Calu3 (cell line): ENCODE data around the gene TDRD7. TPM values are rescaled to one million over a fixed set of nuclear protein-coding genes. Genes with fewer than 3 reads are reported as not detected.
"Not testable (repeated sequence)": the region's sequence is repeated elsewhere in the genome, so short reads cannot be mapped to it uniquely, and the experiment has no call there.

Experiments used
- BruUV-seq: library from RNA; stranded (reverse); fragments of 400-500 nt; replicated peaks from 2 replicates; lab custom pipeline; 2021; lab: Mats Ljungman, UMichigan
- CTCF ChIA-PET: fragments of 300-600 bp; sonication (Branson Sonifier 250); formaldehyde crosslinking; loops from one replicate; lab custom pipeline; 2022; ENCODE audit warnings: antibody characterized with exemption; lab: Charles Lee
- DNase-seq: peaks from one replicate; pipeline ENCODE4 v3.0.0; 2022
- H3K27ac Mint-ChIP-seq: one replicate; pipeline ENCODE4 v1.8.0; 2022; ENCODE audit warnings: mixed read lengths; ENCODE audit not compliant: unreplicated experiment
- H3K27me3 Mint-ChIP-seq: one replicate; pipeline ENCODE4 v1.8.0; 2022; ENCODE audit warnings: mixed read lengths; ENCODE audit not compliant: unreplicated experiment
- H3K36me3 Mint-ChIP-seq: one replicate; pipeline ENCODE4 v1.8.0; 2022; ENCODE audit warnings: mild to moderate bottlenecking, moderate library complexity, mixed read lengths; ENCODE audit not compliant: insufficient read depth, unreplicated experiment
- H3K4me1 Mint-ChIP-seq: one replicate; pipeline ENCODE4 v1.8.0; 2022; ENCODE audit warnings: mild to moderate bottlenecking, low read depth, mixed read lengths; ENCODE audit not compliant: unreplicated experiment
- H3K4me3 Mint-ChIP-seq: one replicate; pipeline ENCODE4 v1.8.0; 2022; ENCODE audit warnings: mild to moderate bottlenecking, low read depth, moderate library complexity, mixed read lengths; ENCODE audit not compliant: unreplicated experiment
- H3K9me3 Mint-ChIP-seq: one replicate; pipeline ENCODE4 v1.8.0; 2022; ENCODE audit warnings: low read depth, mixed read lengths; ENCODE audit not compliant: unreplicated experiment
- CTCF ChIP-seq: fragments of 200-600 bp; IDR thresholded peaks from one replicate; pipeline ENCODE4 v1.8.0; 2022; ENCODE audit warnings: antibody characterized with exemption; ENCODE audit not compliant: unreplicated experiment
- intact Hi-C: fragments of 100-400 bp; cut with micrococcal nuclease; formaldehyde crosslinking; loops from one replicate; pipeline ENCODE4 v1.10.0; 2022; ENCODE audit not compliant: unreplicated experiment
- total RNA-seq: library from RNA; stranded (reverse); gene quantifications from 2 replicates; pipeline ENCODE4 v1.2.3, GENCODE V29; 2022

TDRD7 gene
- total RNA-seq, 1 experiment from 2014 or later = 15.5 TPM

- no peak overlapping the region for H3K4me3 Mint-ChIP-seq
- H3K9me3 Mint-ChIP-seq = no peaks in the 10 kb centered on the region
- no peak overlapping the region for H3K27ac Mint-ChIP-seq
- no peaks in the 10 kb centered on the region for H3K27me3 Mint-ChIP-seq
- DNase-seq = no peak
- no peaks in the 10 kb centered on the region for H3K36me3 Mint-ChIP-seq
- intact Hi-C loops = no loop called here
- TF ChIP-seq CTCF = no peak
- CTCF ChIA-PET = interaction anchor here (1.0 kb wide), 1 partner anchor 114 kb away, joined by 3 read pairs; no protein-coding TSS in a partner anchor
- H3K4me1 Mint-ChIP-seq = no peaks in the 10 kb centered on the region
- BruUV-seq = no TSS peak
Measured at GRCh38 chr9:97484134-97484533, 72.2 kb downstream of the TDRD7 start.

GRCh38 chr9:97487107-97487506, 75.2 kb downstream of the TDRD7 start:
- BruUV-seq = no TSS peak
- no peak overlapping the region for H3K4me3 Mint-ChIP-seq

GRCh38 chr9:97487861-97488260, 76.0 kb downstream of the TDRD7 start:
- H3K4me3 Mint-ChIP-seq = no peak overlapping the region
- TF ChIP-seq CTCF = no peak
- H3K36me3 Mint-ChIP-seq = no peaks in the 10 kb centered on the region
- intact Hi-C loops = no loop called here
- CTCF ChIA-PET = no interaction called here
- no peak overlapping the region for H3K27ac Mint-ChIP-seq
- DNase-seq = no peak
- H3K9me3 Mint-ChIP-seq = no peaks in the 10 kb centered on the region
- no TSS peak for BruUV-seq
- H3K4me1 Mint-ChIP-seq = no peaks in the 10 kb centered on the region
- no peaks in the 10 kb centered on the region for H3K27me3 Mint-ChIP-seq

More at GRCh38 chr9:97487107-97487506, 75.2 kb downstream of the TDRD7 start:
- CTCF ChIA-PET = no interaction called here
- no peaks in the 10 kb centered on the region for H3K9me3 Mint-ChIP-seq
- TF ChIP-seq CTCF = no peak
- H3K4me1 Mint-ChIP-seq = no peaks in the 10 kb centered on the region
- H3K36me3 Mint-ChIP-seq = no peaks in the 10 kb centered on the region
- no peak overlapping the region for H3K27ac Mint-ChIP-seq
- intact Hi-C loops = no loop called here
- DNase-seq = no peak
- no peaks in the 10 kb centered on the region for H3K27me3 Mint-ChIP-seq

- no peak for TF ChIP-seq CTCF
- Mint-ChIP-seq H3K9me3 (no peaks in the 10 kb centered on the region), H3K27ac (no peak overlapping the region), H3K36me3 (no peaks in the 10 kb centered on the region), H3K4me3 (no peak overlapping the region), H3K4me1 (no peaks in the 10 kb centered on the region), H3K27me3 (no peaks in the 10 kb centered on the region)
- intact Hi-C loops = no loop called here
- CTCF ChIA-PET = interaction anchor here (0.6 kb wide), 1 partner anchor 208 kb away, joined by 7 read pairs; no protein-coding TSS in a partner anchor
- no TSS peak for BruUV-seq
- no peak for DNase-seq
Measured at GRCh38 chr9:97491216-97491999, 79.5 kb downstream of the TDRD7 start.

- intact Hi-C loops, H3K27ac Mint-ChIP-seq, H3K4me3 Mint-ChIP-seq, H3K36me3 Mint-ChIP-seq, H3K4me1 Mint-ChIP-seq, H3K27me3 Mint-ChIP-seq, CTCF ChIA-PET, BruUV-seq, H3K9me3 Mint-ChIP-seq, DNase-seq: not testable (repeated sequence)
Measured at GRCh38 chr9:97497558-97498375, 85.9 kb downstream of the TDRD7 start.

- H3K27me3 Mint-ChIP-seq, H3K9me3 Mint-ChIP-seq, H3K4me3 Mint-ChIP-seq, intact Hi-C loops, H3K27ac Mint-ChIP-seq, BruUV-seq, H3K4me1 Mint-ChIP-seq, DNase-seq, CTCF ChIA-PET: not testable (repeated sequence)
- H3K36me3 Mint-ChIP-seq = peaks cover 10% of the 10 kb centered on the region
Measured at GRCh38 chr9:97498846-97499245, 87.0 kb downstream of the TDRD7 start.
